Osteoblast (primary cell): ENCODE results near the gene SCFD1. TPM values are rescaled to one million over a fixed set of nuclear protein-coding genes. Genes with fewer than 3 reads are reported as not detected.
A peak's percentile ranks its signal among the peaks of the same experiment; 100 is the strongest.

Experiments
- DNase-seq: peaks from one replicate; pipeline ENCODE4 v3.0.0; 2011; ENCODE audit warnings: low spot score, mixed read lengths; ENCODE audit not compliant: insufficient read length; ENCODE audit errors: missing footprints
- H2AFZ ChIP-seq: 2 replicates; pipeline ENCODE4 v1.6.0; 2011; ENCODE audit warnings: mild to moderate bottlenecking, low read length
- H3K27ac ChIP-seq: 2 replicates; pipeline ENCODE4 v1.5.1; 2011; ENCODE audit warnings: mild to moderate bottlenecking, low read depth, low read length, moderate library complexity
- H3K27me3 ChIP-seq: 2 replicates; pipeline ENCODE4 v1.6.0; 2012; ENCODE audit warnings: mild to moderate bottlenecking, control low read depth, inconsistent platforms, low read length, moderate library complexity; ENCODE audit not compliant: insufficient read depth
- H3K36me3 ChIP-seq: 2 replicates; pipeline ENCODE4 v1.5.1; 2011; ENCODE audit warnings: mild to moderate bottlenecking, low read length, control low read depth, moderate library complexity; ENCODE audit not compliant: insufficient read depth
- H3K4me1 ChIP-seq: 2 replicates; pipeline ENCODE4 v1.5.1; 2011; ENCODE audit warnings: mild to moderate bottlenecking, low read length, control low read depth, moderate library complexity; ENCODE audit not compliant: insufficient read depth
- H3K4me2 ChIP-seq: 2 replicates; pipeline ENCODE4 v1.6.0; 2011; ENCODE audit warnings: mild to moderate bottlenecking, low read length; ENCODE audit not compliant: insufficient read depth
- H3K4me3 ChIP-seq: fragments of 200-600 bp; sonication (generic); 3 replicates; pipeline ENCODE4 v1.5.1; 2012; ENCODE audit warnings: mild to moderate bottlenecking, low read length, inconsistent platforms; ENCODE audit not compliant: insufficient read depth
- H3K79me2 ChIP-seq: 2 replicates; pipeline ENCODE4 v1.6.0; 2012; ENCODE audit warnings: mild to moderate bottlenecking, low read length, control low read depth, inconsistent platforms; ENCODE audit not compliant: insufficient read depth
- H3K9me3 ChIP-seq: 2 replicates; pipeline ENCODE4 v1.5.1; 2011; ENCODE audit warnings: low read depth, low read length, control low read depth
- H4K20me1 ChIP-seq: 2 replicates; pipeline ENCODE4 v1.6.0; 2012; ENCODE audit warnings: mild to moderate bottlenecking, low read length, control low read depth; ENCODE audit not compliant: insufficient read depth
- CTCF ChIP-seq: IDR thresholded peaks from 2 replicates; pipeline ENCODE4 v1.5.1; 2011; ENCODE audit warnings: mild to moderate bottlenecking, low read depth, low read length, moderate library complexity; ENCODE audit errors: extremely low read depth
- total RNA-seq: library from RNA; depleted of rRNA; stranded (reverse); fragments of >200 nt; gene quantifications from 2 replicates; pipeline ENCODE4 v1.2.3, GENCODE V29; 2012

The SCFD1 gene
- total RNA-seq, 1 donor, result 136 TPM

- Histone ChIP-seq H3K9me3 (no peaks in the 10 kb centered on the region), H3K4me2 (no peak overlapping the region), H2AFZ (no peak overlapping the region), H3K4me3 (no peak overlapping the region), H3K79me2 (peaks cover 99% of the 10 kb centered on the region), H4K20me1 (peaks cover 4% of the 10 kb centered on the region), H3K27ac (no peak overlapping the region), H3K27me3 (no peaks in the 10 kb centered on the region), H3K36me3 (peaks cover 4% of the 10 kb centered on the region), H3K4me1 (no peaks in the 10 kb centered on the region)
- TF ChIP-seq CTCF, result no peak
- peak; percentile 18 for DNase-seq
These were observed 41.4 kb upstream of the SCFD1 start for GRCh38 chr14:30580616-30581282.

GRCh38 chr14:30581283-30581625, 40.9 kb upstream of the SCFD1 start:
- H4K20me1 ChIP-seq, result peaks cover 4% of the 10 kb centered on the region
- H3K79me2 ChIP-seq, result peaks cover 99% of the 10 kb centered on the region
- DNase-seq, result no peak
- H2AFZ ChIP-seq, result no peak overlapping the region
- H3K4me3 ChIP-seq, result no peak overlapping the region
- peaks cover 8% of the 10 kb centered on the region for H3K36me3 ChIP-seq
- no peak overlapping the region for H3K27ac ChIP-seq
- no peak for TF ChIP-seq CTCF
- no peaks in the 10 kb centered on the region for H3K4me1 ChIP-seq
- H3K9me3 ChIP-seq, result no peaks in the 10 kb centered on the region
- H3K4me2 ChIP-seq, result no peak overlapping the region
- H3K27me3 ChIP-seq, result no peaks in the 10 kb centered on the region

- Histone ChIP-seq H3K27ac (no peak overlapping the region), H3K4me3 (no peak overlapping the region), H3K36me3 (peaks cover 8% of the 10 kb centered on the region), H2AFZ (no peak overlapping the region), H3K4me1 (no peaks in the 10 kb centered on the region), H3K27me3 (no peaks in the 10 kb centered on the region), H4K20me1 (peaks cover 4% of the 10 kb centered on the region), H3K4me2 (no peak overlapping the region), H3K9me3 (no peaks in the 10 kb centered on the region), H3K79me2 (peaks cover 98% of the 10 kb centered on the region)
- DNase-seq, result no peak
- TF ChIP-seq CTCF, result no peak
These were observed 39.7 kb upstream of the SCFD1 start for GRCh38 chr14:30582376-30582775.

DNA sequence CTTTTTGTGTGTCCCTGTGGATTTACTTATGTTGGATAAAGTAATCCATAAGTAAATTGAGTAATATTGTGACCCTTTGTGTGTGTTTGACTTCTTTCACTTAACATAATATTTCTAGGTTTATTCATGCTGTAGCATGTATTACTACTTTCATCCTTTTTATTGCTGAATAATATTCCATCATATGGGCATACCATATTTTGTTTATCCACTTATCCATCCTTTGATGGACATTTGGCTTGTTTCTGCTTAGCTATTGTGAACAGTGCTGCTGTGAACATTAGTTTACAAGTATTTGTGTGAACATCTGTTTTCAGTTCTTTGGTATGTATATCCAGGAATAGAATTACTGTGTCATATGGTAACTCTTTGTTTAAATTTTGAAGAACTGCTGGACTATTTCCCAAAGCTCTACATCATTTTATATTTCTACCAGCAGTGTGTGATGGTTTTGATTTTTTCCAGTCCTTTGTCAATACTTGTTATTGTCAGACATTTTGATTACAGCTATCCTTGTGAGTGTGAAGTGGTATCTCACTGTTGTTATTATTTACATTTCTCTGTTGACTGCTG, 38.0 kb upstream of the SCFD1 start:
- no peak overlapping the region for H3K4me2 ChIP-seq
- TF ChIP-seq CTCF, result no peak
- H3K36me3 ChIP-seq, result peaks cover 11% of the 10 kb centered on the region
- no peak for DNase-seq
- H3K4me3 ChIP-seq, result no peak overlapping the region
- H3K79me2 ChIP-seq, result peaks cover 94% of the 10 kb centered on the region
- H2AFZ ChIP-seq, result no peak overlapping the region
- peaks cover 4% of the 10 kb centered on the region for H4K20me1 ChIP-seq
- no peak overlapping the region for H3K27ac ChIP-seq
- H3K9me3 ChIP-seq, result no peaks in the 10 kb centered on the region
- no peaks in the 10 kb centered on the region for H3K27me3 ChIP-seq
- H3K4me1 ChIP-seq, result no peaks in the 10 kb centered on the region
